Mammary epithelial cell (primary cell): Measurements from ENCODE around the gene UBE2S.

Experiments used
- CTCF ChIP-seq, 2 donors: IDR thresholded peaks in 1 of 2; conservative IDR thresholded peaks in 1 of 2; 2 replicates each; pipeline ENCODE4 v1.5.1; 2011 to 2012; ENCODE audit warnings: inconsistent platforms in 2 of 2, low read length in 2 of 2, mild to moderate bottlenecking in 2 of 2, control low read depth in 1 of 2, low read depth in 1 of 2; ENCODE audit not compliant: insufficient read depth in 1 of 2; ENCODE audit errors: extremely low read depth in 1 of 2
- EZH2 ChIP-seq: IDR thresholded peaks from 2 replicates; pipeline ENCODE4 v1.6.1; 2012; ENCODE audit warnings: low read length, inconsistent platforms, borderline replicate concordance

DNA sequence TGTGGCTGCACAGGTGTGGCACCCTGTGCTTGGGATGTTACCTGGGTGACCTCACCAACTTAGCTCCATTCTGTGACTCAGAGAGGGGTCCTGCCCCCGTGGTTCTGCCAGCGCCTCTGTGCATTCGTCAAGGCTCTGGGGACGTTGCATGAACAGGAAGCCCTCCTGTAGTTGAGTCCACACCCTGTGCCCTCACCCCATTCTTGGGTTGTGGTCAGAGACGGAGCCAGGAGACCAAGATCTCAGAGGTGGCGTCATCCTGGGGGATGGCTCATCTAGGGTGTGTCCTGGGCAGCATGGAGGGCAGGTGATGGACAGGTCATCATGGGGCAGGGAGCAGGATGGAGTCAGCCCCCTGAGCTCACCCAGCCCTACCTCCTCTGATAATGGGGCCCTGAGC, 55.5 kb downstream of the UBE2S start:
- TF ChIP-seq CTCF (conservative IDR thresholded peaks at IDR 0.05 in 1 of 2, IDR thresholded peaks at IDR 0.05 in 1 of 2; ENCODE audit: extremely low read depth in 1 of 2, insufficient read depth in 1 of 2, low read depth in 1 of 2, low read length in 2 of 2) (no peak), EZH2 (no peak)
